Measurements from ENCODE around the gene DOCK11. TPM values are rescaled to one million over a fixed set of nuclear protein-coding genes. Genes with fewer than 3 reads are reported as not detected.

The DOCK11 gene
- total and polyA plus RNA-seq, 9 of the 15 experiments (the other 6 are each of a cell fraction or from before 2014, with no cell fraction given), result 41.8 to 77.8 (median 50.9) TPM

DNA sequence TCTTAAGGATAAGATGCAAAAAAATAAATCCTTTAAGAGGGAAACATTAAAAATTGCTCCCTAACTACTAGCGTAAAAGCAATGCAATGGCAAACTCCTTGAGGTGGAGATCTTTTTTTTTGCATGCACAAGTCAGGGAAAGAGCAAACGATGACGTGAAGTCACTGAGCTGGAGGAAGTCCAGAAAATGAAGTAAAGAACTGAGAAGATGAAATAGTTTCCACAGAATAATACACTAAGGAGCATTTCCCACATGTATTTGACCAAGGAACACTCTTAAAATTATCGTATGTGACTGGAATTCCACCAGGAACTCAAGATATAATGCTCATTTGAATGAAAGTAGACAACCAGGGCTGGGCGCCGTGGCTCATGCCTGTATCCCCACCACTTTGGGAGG lies 21.0 kb upstream of the DOCK11 start (continued):
- TF ChIP-seq, protein P1, sequence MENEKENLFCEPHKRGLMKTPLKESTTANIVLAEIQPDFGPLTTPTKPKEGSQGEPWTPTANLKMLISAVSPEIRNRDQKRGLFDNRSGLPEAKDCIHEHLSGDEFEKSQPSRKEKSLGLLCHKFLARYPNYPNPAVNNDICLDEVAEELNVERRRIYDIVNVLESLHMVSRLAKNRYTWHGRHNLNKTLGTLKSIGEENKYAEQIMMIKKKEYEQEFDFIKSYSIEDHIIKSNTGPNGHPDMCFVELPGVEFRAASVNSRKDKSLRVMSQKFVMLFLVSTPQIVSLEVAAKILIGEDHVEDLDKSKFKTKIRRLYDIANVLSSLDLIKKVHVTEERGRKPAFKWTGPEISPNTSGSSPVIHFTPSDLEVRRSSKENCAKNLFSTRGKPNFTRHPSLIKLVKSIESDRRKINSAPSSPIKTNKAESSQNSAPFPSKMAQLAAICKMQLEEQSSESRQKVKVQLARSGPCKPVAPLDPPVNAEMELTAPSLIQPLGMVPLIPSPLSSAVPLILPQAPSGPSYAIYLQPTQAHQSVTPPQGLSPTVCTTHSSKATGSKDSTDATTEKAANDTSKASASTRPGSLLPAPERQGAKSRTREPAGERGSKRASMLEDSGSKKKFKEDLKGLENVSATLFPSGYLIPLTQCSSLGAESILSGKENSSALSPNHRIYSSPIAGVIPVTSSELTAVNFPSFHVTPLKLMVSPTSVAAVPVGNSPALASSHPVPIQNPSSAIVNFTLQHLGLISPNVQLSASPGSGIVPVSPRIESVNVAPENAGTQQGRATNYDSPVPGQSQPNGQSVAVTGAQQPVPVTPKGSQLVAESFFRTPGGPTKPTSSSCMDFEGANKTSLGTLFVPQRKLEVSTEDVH (IDR thresholded peaks at IDR 0.05; ENCODE audit: low read depth, partially characterized antibody), result no peak
- TF ChIP-seq RFX1 (IDR thresholded peaks at IDR 0.05), result no peak

DNA sequence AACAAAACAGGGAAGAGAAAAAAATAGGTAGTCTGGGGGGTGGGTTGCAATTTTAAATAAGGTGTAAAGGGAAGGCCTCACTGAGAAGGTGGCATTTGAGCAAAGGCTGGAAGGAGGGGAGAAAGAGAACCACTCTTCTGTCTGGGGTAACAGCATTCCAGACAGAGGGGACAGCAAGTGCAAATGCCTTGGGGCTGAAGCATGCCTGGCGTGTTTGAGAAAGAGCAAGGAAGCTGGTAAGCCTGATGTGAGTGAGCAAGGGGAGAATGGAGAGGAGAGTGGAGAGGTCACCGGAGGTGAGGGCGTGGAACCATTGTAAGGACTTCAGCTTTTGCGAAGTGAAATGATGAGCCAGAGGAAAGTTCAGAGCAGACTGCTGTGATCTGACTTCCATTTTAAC lies 19.7 kb upstream of the DOCK11 start:
- H3K4me1 ChIP-seq (replicated peaks in 1 of 2; ENCODE audit: control insufficient read depth in 2 of 2, insufficient read depth in 2 of 2, low read length in 2 of 2), result no peaks in the 10 kb centered on the region; a peak in 1 of 5 replicates
- in situ Hi-C loops (cut with MboI), result no loop called here
- H3K27me3 ChIP-seq (ENCODE audit: control insufficient read depth in 2 of 2, insufficient read depth in 2 of 2, low read length in 2 of 2), result no peaks in the 10 kb centered on the region
- intact Hi-C loops (cut with micrococcal nuclease), result no loop called here
- H3K4me3 ChIP-seq, result no peak overlapping the region
- 65% methylated on average over 2 of the region's 4 CpGs for WGBS (ENCODE audit: insufficient coverage, low coverage, missing lambda C conversion rate)
- no peaks in the 10 kb centered on the region for H3K36me3 ChIP-seq (ENCODE audit: control insufficient read depth, insufficient read depth, low read length)
- ChIA-PET POLR2A (interaction anchor here (0.6 kb wide), 1 partner anchor 1206 kb away, joined by 3 read pairs; no protein-coding TSS in a partner anchor), CTCF (ENCODE audit: low intra/inter-chr PET ratio) (no interaction called here)
- no peak for FAIRE-seq
- BruUV-seq (replicated peaks), result no TSS peak
- no peaks in the 10 kb centered on the region for H4K20me1 ChIP-seq (replicated peaks; ENCODE audit: control insufficient read depth, insufficient read depth, low read length)
- no peaks in the 10 kb centered on the region for H3K79me2 ChIP-seq (ENCODE audit: control insufficient read depth, insufficient read depth, low read length)
- H3K4me2 ChIP-seq (ENCODE audit: insufficient read depth, low read length), result no peak overlapping the region
- TF ChIP-seq, protein P2, sequence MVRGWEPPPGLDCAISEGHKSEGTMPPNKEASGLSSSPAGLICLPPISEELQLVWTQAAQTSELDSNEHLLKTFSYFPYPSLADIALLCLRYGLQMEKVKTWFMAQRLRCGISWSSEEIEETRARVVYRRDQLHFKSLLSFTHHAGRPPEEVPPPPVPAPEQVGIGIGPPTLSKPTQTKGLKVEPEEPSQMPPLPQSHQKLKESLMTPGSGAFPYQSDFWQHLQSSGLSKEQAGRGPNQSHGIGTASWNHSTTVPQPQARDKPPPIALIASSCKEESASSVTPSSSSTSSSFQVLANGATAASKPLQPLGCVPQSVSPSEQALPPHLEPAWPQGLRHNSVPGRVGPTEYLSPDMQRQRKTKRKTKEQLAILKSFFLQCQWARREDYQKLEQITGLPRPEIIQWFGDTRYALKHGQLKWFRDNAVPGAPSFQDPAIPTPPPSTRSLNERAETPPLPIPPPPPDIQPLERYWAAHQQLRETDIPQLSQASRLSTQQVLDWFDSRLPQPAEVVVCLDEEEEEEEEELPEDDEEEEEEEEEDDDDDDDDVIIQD (CRISPR knock-in tag; IDR thresholded peaks at IDR 0.05), result no peak
- TF ChIP-seq GATA2 (CRISPR knock-in tag; IDR thresholded peaks at IDR 0.05), result no peak
- no peak for TF ChIP-seq GABPA (tag; conservative IDR thresholded peaks at IDR 0.05; ENCODE audit: low read depth)
- no peak for TF ChIP-seq CEBPB (tag; IDR thresholded peaks at IDR 0.05)
- TF ChIP-seq NR1H2 (CRISPR knock-in tag; IDR thresholded peaks at IDR 0.05), result no peak
- TF ChIP-seq GTF2F1 (IDR thresholded peaks at IDR 0.05; ENCODE audit: low read depth, low read length), result no peak
- no peak for TF ChIP-seq ZNF830 (CRISPR knock-in tag; IDR thresholded peaks at IDR 0.05)
- TF ChIP-seq STAT5B (CRISPR knock-in tag; IDR thresholded peaks at IDR 0.05), result no peak
- no peak for TF ChIP-seq ZNF140 (CRISPR knock-in tag; IDR thresholded peaks at IDR 0.05)
- TF ChIP-seq ZFP30 (CRISPR knock-in tag; IDR thresholded peaks at IDR 0.05; ENCODE audit: borderline replicate concordance), result no peak
- TF ChIP-seq NRF1 (conservative IDR thresholded peaks at IDR 0.05 in 1 of 2, IDR thresholded peaks at IDR 0.05 in 1 of 2), result no peak
- TF ChIP-seq NFIX (CRISPR knock-in tag; IDR thresholded peaks at IDR 0.05; ENCODE audit: low read depth), result no peak
- TF ChIP-seq, protein P3, sequence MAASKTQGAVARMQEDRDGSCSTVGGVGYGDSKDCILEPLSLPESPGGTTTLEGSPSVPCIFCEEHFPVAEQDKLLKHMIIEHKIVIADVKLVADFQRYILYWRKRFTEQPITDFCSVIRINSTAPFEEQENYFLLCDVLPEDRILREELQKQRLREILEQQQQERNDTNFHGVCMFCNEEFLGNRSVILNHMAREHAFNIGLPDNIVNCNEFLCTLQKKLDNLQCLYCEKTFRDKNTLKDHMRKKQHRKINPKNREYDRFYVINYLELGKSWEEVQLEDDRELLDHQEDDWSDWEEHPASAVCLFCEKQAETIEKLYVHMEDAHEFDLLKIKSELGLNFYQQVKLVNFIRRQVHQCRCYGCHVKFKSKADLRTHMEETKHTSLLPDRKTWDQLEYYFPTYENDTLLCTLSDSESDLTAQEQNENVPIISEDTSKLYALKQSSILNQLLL (CRISPR knock-in tag; IDR thresholded peaks at IDR 0.05; ENCODE audit: borderline replicate concordance), result no peak
- TF ChIP-seq NUFIP1 (IDR thresholded peaks at IDR 0.05; ENCODE audit: partially characterized antibody), result no peak
- DNase-seq (ENCODE audit: extremely low read depth in 1 of 4, low spot score in 3 of 4), result no peak
- H3K9me3 ChIP-seq (replicated peaks; ENCODE audit: control insufficient read depth, insufficient read depth, low read depth, low read length), result peaks cover 2% of the 10 kb centered on the region; the same call in 1 of the 2 replicates
- no peak for ATAC-seq
- H3K9ac ChIP-seq (ENCODE audit: insufficient read depth in 1 of 2, low read depth in 2 of 2, low read length in 2 of 2), result no peak overlapping the region
- H2AFZ ChIP-seq (ENCODE audit: low read depth, low read length), result peak overlapping the region; percentile 51; the same call in 1 of the 2 replicates
- H3K27ac ChIP-seq (ENCODE audit: extremely low read depth, low read depth, low read length), result no peak overlapping the region
- H3K9me1 ChIP-seq (ENCODE audit: control insufficient read depth, insufficient read depth, low read length), result no peaks in the 10 kb centered on the region
